AG09309 (cell line): ENCODE measurements around the gene EFCC1.

Experiments used
- DNase-seq: peaks from one replicate; pipeline ENCODE4 v3.0.0-alpha.2; 2010; ENCODE audit warnings: low read depth
- H3K4me3 ChIP-seq: 2 replicates; pipeline ENCODE4 v1.5.1; 2011; ENCODE audit warnings: mild to moderate bottlenecking, low read depth, low read length, moderate library complexity; ENCODE audit not compliant: control insufficient read depth
- TF ChIP-seq, protein P1 (sequence below): IDR thresholded peaks from 2 replicates; pipeline ENCODE4 v1.5.1; 2011; ENCODE audit warnings: mild to moderate bottlenecking, low read depth, low read length, inconsistent platforms; ENCODE audit not compliant: insufficient read depth, control insufficient read depth; ENCODE audit errors: missing control alignments

Gene EFCC1

DNA sequence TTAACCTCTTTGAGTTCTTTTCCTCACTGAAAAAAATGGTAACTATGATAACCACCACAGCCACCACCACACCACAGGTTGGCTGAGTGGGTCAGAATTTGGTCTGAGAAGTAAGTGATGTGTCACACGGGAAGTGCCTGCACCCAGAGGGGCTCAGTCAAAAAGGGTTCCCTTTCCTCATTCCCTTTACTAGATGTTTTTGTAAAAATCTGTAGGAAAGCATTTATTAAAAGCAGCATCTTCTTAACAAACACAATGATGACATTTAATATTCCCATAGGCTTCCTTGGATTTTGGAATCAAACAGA lies 30.4 kb upstream of the EFCC1 start:
- TF ChIP-seq, protein P1, sequence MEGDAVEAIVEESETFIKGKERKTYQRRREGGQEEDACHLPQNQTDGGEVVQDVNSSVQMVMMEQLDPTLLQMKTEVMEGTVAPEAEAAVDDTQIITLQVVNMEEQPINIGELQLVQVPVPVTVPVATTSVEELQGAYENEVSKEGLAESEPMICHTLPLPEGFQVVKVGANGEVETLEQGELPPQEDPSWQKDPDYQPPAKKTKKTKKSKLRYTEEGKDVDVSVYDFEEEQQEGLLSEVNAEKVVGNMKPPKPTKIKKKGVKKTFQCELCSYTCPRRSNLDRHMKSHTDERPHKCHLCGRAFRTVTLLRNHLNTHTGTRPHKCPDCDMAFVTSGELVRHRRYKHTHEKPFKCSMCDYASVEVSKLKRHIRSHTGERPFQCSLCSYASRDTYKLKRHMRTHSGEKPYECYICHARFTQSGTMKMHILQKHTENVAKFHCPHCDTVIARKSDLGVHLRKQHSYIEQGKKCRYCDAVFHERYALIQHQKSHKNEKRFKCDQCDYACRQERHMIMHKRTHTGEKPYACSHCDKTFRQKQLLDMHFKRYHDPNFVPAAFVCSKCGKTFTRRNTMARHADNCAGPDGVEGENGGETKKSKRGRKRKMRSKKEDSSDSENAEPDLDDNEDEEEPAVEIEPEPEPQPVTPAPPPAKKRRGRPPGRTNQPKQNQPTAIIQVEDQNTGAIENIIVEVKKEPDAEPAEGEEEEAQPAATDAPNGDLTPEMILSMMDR: no peak
- H3K4me3 ChIP-seq: no peak overlapping the region
- DNase-seq: no peak

DNA sequence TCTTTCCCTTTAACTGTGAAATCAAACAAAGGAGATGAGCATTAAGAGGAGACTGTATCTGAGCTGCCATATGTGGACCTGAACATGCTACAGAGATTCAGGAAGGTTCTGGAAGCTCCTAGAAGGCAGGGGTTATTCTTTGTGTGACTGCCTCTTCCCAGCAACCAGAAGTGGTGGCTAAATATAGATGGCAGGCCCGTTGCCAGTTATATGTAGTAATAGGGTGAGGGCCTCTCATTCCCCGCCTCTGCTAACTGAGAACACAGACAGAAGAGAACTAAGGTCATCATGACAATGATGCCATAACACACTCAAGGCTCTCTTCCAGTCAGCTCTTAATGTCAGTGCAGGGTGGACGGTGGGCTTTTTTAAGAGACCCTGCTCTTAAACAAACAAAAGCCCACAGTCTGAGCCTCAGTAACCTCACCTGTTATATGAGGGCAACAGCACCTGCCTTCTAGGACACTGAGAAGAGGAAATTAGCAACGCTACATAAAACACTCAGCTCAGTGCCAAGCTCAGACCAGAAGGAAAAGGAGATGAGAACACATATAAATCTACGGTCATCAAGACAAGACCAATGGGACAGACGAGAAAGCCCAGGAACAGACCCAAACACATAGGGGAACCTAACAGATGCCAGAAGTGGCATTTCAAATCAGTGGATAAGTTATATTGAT lies 29.5 kb upstream of the EFCC1 start:
- no peak for DNase-seq
- H3K4me3 ChIP-seq: no peak overlapping the region
- TF ChIP-seq, protein P1: no peak

DNA sequence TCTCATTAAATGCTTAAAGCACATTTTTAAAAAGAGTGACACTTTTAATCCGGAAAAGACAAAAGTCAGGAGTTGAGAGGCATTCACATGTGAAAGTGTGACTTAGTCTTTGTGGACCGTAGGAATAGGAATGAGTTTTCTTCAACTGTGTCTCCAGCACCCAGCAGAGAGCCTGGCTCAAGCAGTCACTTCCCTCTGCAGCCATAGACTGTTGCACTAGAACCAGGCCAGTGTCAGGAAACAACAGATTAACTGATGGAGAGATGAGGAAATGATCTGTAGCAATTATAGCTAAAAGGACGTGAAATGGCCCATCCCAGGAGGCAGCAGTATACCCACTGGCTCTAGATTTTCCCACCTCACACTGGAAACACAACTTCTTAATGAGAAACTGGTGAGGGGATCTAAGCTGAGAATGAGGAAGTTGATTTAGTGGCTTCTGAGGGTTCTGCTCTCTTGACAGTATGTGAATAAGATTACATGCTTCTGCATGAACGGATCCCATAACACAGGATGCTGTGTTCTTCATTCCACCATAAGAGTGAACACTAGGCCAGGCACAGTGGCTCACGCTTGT lies 27.0 kb upstream of the EFCC1 start:
- no peak for DNase-seq
- no peak overlapping the region for H3K4me3 ChIP-seq
- TF ChIP-seq, protein P1: no peak

DNA sequence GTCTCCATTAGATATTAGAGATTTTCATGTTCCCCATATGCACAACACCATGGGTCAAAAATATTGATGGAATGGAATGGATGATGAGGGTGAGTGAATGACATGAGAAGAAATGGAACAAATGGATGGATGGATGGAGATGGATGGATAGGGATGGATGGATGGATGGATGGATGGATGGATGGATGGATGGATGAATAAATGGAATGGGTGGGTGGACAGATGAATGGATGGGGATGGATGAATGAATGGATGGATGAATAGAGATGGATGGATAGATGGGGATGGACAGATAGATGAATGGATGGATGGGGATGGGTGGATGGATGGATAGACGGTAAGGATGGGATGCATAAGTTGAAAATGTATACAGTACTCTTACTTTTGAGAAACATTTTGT lies 25.8 kb upstream of the EFCC1 start:
- TF ChIP-seq, protein P1: no peak

DNA sequence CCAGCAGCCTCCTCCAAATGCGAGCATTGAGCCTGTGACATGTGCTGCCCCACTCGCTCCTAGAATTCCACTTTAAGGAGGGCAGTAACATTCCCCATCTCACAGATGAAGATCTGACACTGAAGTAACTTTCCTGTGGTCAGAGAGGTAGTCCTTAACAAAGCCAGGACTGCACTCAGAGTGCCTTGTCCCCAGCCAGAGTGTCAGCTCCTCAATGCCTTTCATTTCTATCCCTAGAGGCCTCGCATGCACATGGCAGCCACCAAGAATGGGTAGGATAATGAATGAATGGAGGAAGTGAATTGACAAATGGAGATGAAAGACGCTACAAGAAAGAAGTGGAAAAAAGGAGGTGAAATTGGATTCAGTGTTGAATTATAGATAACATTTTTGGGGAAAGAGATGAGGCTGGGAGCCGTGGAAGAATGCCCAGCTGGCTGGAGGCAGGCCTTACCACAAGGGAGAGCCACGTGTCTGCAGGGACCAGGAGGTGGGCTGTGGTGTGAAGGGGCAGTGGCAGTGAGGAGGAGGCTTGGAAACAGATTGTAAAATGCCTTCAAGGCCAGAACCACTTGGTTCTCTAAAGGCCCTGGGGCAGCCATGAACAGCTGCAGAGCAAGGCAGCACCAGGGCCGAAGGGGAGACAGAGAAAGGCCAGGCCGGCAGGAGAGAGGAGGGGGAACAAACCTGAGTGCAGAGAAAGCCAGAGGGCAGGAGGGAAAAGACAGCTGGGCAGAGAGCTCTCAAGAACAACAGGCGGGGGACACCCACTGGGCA lies 17.6 kb upstream of the EFCC1 start:
- no peak for DNase-seq
- TF ChIP-seq, protein P1: no peak
- no peak overlapping the region for H3K4me3 ChIP-seq

More for the DNA sequence above, 25.8 kb upstream of the EFCC1 start:
- H3K4me3 ChIP-seq: no peak overlapping the region
- DNase-seq: no peak

DNA sequence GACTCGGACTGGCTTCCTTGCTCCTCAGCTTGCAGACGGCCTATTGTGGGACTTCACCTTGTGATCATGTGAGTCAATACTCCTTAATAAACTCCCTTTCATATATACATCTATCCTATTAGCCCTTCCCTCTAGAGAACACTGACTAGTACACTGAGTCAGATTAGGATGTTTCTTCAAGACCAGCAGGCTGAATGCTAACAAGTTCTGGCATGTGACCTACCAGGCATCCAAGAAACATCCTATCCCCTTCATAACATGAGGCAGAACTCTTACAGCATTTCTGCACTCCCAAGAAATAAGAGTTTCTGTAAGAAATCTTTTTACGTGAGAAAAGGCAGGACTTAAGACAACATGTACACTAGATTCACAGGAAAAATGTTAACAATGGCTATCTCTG lies 16.5 kb upstream of the EFCC1 start:
- no peak overlapping the region for H3K4me3 ChIP-seq
- no peak for DNase-seq
- TF ChIP-seq, protein P1: no peak
